PC-3 (cell line): Measurements from ENCODE around the gene ZMYND19. TPM values are rescaled to one million over a fixed set of nuclear protein-coding genes. Genes with fewer than 3 reads are reported as not detected.

Experiments used
- ATAC-seq: fragments of 200-7000 bp; cut with Tn5 transposase; 2 replicates; pipeline ENCODE4 v1.9.1; 2020; ENCODE audit warnings: mild to moderate bottlenecking, moderate library complexity
- BruUV-seq: library from RNA; stranded (reverse); fragments of 400-500 nt; replicated peaks from 2 replicates; lab custom pipeline; 2021; lab: Mats Ljungman, UMichigan
- CTCF ChIA-PET: fragments of 300-600 bp; sonication (Branson Sonifier 250); formaldehyde crosslinking; loops from one replicate; lab custom pipeline; 2022; ENCODE audit warnings: antibody characterized with exemption; lab: Charles Lee
- POLR2A ChIA-PET: fragments of 300-600 bp; sonication (Branson Sonifier 250); formaldehyde crosslinking; loops from one replicate; lab custom pipeline; 2022; ENCODE audit warnings: antibody characterized with exemption; ENCODE audit not compliant: unreplicated experiment; lab: Charles Lee
- DNase-seq: peaks from one replicate; pipeline ENCODE4 v3.0.0-alpha.2; 2015
- H2AFZ ChIP-seq: fragments of 300-600 bp; sonication (generic); 2 replicates; pipeline ENCODE4 v1.6.0; 2016; ENCODE audit warnings: antibody characterized with exemption, low read length
- H3F3A ChIP-seq: fragments of 300-600 bp; sonication (generic); one replicate; pipeline ENCODE4 v1.6.0; 2017; ENCODE audit warnings: antibody characterized with exemption, low read length, control low read depth, mild to moderate bottlenecking; ENCODE audit not compliant: unreplicated experiment
- H3K27ac ChIP-seq: fragments of 300-600 bp; sonication (generic); 2 replicates; pipeline ENCODE4 v1.5.1; 2016; ENCODE audit warnings: mild to moderate bottlenecking, low read length
- H3K27me3 ChIP-seq: fragments of 300-600 bp; sonication (generic); 2 replicates; pipeline ENCODE4 v1.6.1; 2016; ENCODE audit warnings: low read length, mixed read lengths
- H3K36me3 ChIP-seq: fragments of 300-600 bp; sonication (generic); 2 replicates; pipeline ENCODE4 v1.6.1; 2016; ENCODE audit warnings: low read depth, mixed run types, low read length, mixed read lengths
- H3K4me1 ChIP-seq: fragments of 300-600 bp; sonication (generic); 2 replicates; pipeline ENCODE4 v1.5.1; 2016; ENCODE audit warnings: low read length; ENCODE audit not compliant: insufficient read depth
- H3K4me2 ChIP-seq: fragments of 300-600 bp; sonication (generic); 2 replicates; pipeline ENCODE4 v1.6.0; 2016; ENCODE audit warnings: low read length
- H3K4me3 ChIP-seq: fragments of 300-600 bp; sonication (generic); 2 replicates; pipeline ENCODE4 v1.5.1; 2016; ENCODE audit warnings: mild to moderate bottlenecking, low read length, mixed read lengths
- H3K79me2 ChIP-seq: fragments of 300-600 bp; sonication (generic); 2 replicates; pipeline ENCODE4 v1.6.1; 2017; ENCODE audit warnings: low read length, mixed read lengths
- H3K9ac ChIP-seq: fragments of 300-600 bp; sonication (generic); 2 replicates; pipeline ENCODE4 v1.6.0; 2016; ENCODE audit warnings: mild to moderate bottlenecking, low read length
- H3K9me2 ChIP-seq: fragments of 300-600 bp; sonication (generic); replicated peaks from 2 replicates; pipeline ENCODE4 v1.6.1; 2016; ENCODE audit warnings: mixed run types, low read length, mixed read lengths
- H3K9me3 ChIP-seq: fragments of 300-600 bp; sonication (generic); 2 replicates; pipeline ENCODE4 v1.6.1; 2016; ENCODE audit warnings: low read length, mixed read lengths
- H4K20me1 ChIP-seq: fragments of 300-600 bp; sonication (generic); 2 replicates; pipeline ENCODE4 v1.6.1; 2016; ENCODE audit warnings: low read length, mixed read lengths
- EZH2 ChIP-seq: fragments of 300-600 bp; sonication (generic); IDR thresholded peaks from one replicate; pipeline ENCODE4 v1.6.1; 2017; ENCODE audit warnings: antibody characterized with exemption, mild to moderate bottlenecking, low read length; ENCODE audit not compliant: unreplicated experiment
- EZH2phosphoT487 ChIP-seq: fragments of 300-600 bp; sonication (generic); IDR thresholded peaks from 2 replicates; pipeline ENCODE4 v1.6.1; 2018; ENCODE audit warnings: mild to moderate bottlenecking, antibody characterized with exemption, low read length, borderline replicate concordance
- intact Hi-C: fragments of 100-400 bp; cut with micrococcal nuclease; formaldehyde crosslinking; loops from 2 replicates; pipeline ENCODE4 v1.9.0; 2023
- total RNA-seq: library from RNA; depleted of rRNA; stranded (reverse); fragments of >200 nt; gene quantifications from 2 replicates; pipeline ENCODE4 v1.2.3, GENCODE V29; 2014
- TF ChIP-seq, protein P1 (sequence below): fragments of 300-600 bp; sonication (generic); conservative IDR thresholded peaks from 2 replicates; pipeline ENCODE4 v1.5.1; 2017; ENCODE audit warnings: antibody characterized with exemption, low read depth, mild to moderate bottlenecking, low read length

The ZMYND19 gene
- total RNA-seq, 1 experiment from 2014 or later = 39.5 TPM

- H3K79me2 ChIP-seq = peaks cover 75% of the 10 kb centered on the region
- peak overlapping the region; percentile 96 for H3K4me2 ChIP-seq
- no peaks in the 10 kb centered on the region for H3K9me3 ChIP-seq
- H3K4me3 ChIP-seq = peak overlapping the region; percentile 77
- CTCF ChIA-PET = interaction anchor here (0.5 kb wide), 1 partner anchor 67 kb away, joined by 3 read pairs; the partner anchor contains the start of gene MRPL41
- intact Hi-C loops = no loop called here
- H4K20me1 ChIP-seq = 0 out of 2 replicates have a peak, but pooled peaks cover 3% of the 10 kb centered on the region
- H3K9ac ChIP-seq = peak overlapping the region; percentile 80
- no peaks in the 10 kb centered on the region for H3K27me3 ChIP-seq
- peak overlapping the region; percentile 65 for H3K27ac ChIP-seq
- peaks cover 17% of the 10 kb centered on the region for H3K4me1 ChIP-seq
- H2AFZ ChIP-seq = peak overlapping the region; percentile 69
- ATAC-seq = peak; percentile 9; the same call in 1 of the 2 replicates
- POLR2A ChIA-PET = no interaction called here
- H3K9me2 ChIP-seq = no peaks in the 10 kb centered on the region
- no peaks in the 10 kb centered on the region; the same call in 1 of the 2 replicates for H3K36me3 ChIP-seq
- no peaks in the 10 kb centered on the region for H3F3A ChIP-seq
- peak; percentile 39 for DNase-seq
- BruUV-seq = no TSS peak
- TF ChIP-seq EZH2phosphoT487 = no peak
- TF ChIP-seq, protein P1, sequence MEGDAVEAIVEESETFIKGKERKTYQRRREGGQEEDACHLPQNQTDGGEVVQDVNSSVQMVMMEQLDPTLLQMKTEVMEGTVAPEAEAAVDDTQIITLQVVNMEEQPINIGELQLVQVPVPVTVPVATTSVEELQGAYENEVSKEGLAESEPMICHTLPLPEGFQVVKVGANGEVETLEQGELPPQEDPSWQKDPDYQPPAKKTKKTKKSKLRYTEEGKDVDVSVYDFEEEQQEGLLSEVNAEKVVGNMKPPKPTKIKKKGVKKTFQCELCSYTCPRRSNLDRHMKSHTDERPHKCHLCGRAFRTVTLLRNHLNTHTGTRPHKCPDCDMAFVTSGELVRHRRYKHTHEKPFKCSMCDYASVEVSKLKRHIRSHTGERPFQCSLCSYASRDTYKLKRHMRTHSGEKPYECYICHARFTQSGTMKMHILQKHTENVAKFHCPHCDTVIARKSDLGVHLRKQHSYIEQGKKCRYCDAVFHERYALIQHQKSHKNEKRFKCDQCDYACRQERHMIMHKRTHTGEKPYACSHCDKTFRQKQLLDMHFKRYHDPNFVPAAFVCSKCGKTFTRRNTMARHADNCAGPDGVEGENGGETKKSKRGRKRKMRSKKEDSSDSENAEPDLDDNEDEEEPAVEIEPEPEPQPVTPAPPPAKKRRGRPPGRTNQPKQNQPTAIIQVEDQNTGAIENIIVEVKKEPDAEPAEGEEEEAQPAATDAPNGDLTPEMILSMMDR = no peak
These were observed 29.1 kb upstream of the ZMYND19 start for GRCh38 chr9:137619240-137620047.

DNA sequence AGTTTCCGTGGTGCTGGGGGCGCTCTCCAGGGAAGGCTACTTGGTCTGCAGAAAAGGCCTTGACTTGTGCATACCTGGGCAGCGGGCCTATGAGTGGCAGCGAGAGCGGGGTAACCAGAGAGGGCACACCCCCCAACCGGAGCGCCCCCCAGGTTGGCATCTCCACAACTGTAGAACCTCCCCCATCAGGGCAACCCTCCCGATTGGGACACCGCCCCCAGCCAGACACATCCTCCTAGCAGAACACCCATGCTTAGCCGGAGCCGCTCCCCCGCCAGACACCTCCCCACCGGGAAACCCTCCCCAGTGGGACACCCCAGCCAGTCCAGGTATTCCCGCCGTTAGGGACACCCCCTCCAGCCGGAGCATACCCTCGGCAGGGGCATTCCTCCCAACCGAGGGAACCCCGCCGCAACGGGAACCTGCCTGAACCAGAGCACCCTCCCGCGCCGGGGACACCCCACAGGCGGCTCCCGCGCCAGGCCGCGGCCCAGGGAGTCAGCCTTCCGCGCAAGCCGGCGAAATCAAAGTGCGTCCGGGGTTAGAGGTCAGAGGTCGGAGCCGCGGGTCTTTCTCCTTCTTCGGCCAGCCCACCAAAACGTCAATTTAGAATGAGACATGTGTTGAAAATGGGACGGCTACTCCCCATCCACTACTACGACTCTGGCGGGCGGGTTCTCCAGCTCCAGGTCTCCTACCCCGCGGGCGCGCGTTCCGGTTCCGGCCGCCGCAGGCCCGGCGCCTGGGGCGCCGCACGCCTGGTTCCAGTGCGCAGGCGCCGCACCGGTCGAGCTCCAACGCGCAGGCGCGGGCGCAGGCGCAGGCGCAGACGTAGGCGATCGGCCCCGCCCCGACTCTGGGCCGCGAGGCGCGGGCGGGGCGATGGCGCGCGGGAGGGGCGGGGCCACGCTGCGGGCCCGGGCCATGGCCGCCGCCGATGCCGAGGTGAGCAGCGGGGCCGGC, 28.1 kb upstream of the ZMYND19 start, which contains the start of gene EHMT1:
Gene EHMT1, plus strand, starts transcription at position 901 of the 963 bp plus-strand sequence. Its CDS starts 24 bp downstream, at position 925.
- ChIA-PET POLR2A (interaction anchor here (0.6 kb wide), 2 partner anchors 28 to 96 kb away, joined by 3 to 14 read pairs; no protein-coding TSS in a partner anchor), CTCF (interaction anchor here (0.5 kb wide), 1 partner anchor 66 kb away, joined by 3 read pairs; the partner anchor contains the start of gene MRPL41)
- Histone ChIP-seq H3K79me2 (peaks cover 74% of the 10 kb centered on the region), H3K4me2 (peak within 1 kb of the TSS; percentile 98), H4K20me1 (0 out of 2 replicates have a peak, but pooled peaks cover 3% of the 10 kb centered on the region), H3K36me3 (peaks cover 5% of the 10 kb centered on the region; the same call in 1 of the 2 replicates), H3F3A (no peaks in the 10 kb centered on the region), H3K27me3 (no peaks in the 10 kb centered on the region), H3K9me3 (no peaks in the 10 kb centered on the region), H2AFZ (peak within 1 kb of the TSS; percentile 79), H3K4me1 (peaks cover 21% of the 10 kb centered on the region), H3K27ac (peak within 1 kb of the TSS; percentile 80), H3K9ac (peak within 1 kb of the TSS; percentile 97), H3K4me3 (peak within 1 kb of the TSS; percentile 96), H3K9me2 (no peaks in the 10 kb centered on the region)
- TSS peak; percentile 62 for BruUV-seq
- TF ChIP-seq, protein P1 = peak; percentile 33; the same call in 1 of the 2 replicates
- TF ChIP-seq EZH2 (no peak), EZH2phosphoT487 (no peak)
- intact Hi-C loops = no loop called here
- DNase-seq (peak; percentile 84), ATAC-seq (peak; percentile 54)
